ENCODE data around the gene PTTG1IP.

The PTTG1IP gene

GRCh38 chr21:44801468-44802395, 71.8 kb downstream of the PTTG1IP start, which contains the start of gene UBE2G2:
UBE2G2 (minus strand) TSS chr21:44801820; CDS start chr21:44801748, 72 bp downstream.
- DNase-seq = peak; percentile 91
- TF ChIP-seq, protein P1, sequence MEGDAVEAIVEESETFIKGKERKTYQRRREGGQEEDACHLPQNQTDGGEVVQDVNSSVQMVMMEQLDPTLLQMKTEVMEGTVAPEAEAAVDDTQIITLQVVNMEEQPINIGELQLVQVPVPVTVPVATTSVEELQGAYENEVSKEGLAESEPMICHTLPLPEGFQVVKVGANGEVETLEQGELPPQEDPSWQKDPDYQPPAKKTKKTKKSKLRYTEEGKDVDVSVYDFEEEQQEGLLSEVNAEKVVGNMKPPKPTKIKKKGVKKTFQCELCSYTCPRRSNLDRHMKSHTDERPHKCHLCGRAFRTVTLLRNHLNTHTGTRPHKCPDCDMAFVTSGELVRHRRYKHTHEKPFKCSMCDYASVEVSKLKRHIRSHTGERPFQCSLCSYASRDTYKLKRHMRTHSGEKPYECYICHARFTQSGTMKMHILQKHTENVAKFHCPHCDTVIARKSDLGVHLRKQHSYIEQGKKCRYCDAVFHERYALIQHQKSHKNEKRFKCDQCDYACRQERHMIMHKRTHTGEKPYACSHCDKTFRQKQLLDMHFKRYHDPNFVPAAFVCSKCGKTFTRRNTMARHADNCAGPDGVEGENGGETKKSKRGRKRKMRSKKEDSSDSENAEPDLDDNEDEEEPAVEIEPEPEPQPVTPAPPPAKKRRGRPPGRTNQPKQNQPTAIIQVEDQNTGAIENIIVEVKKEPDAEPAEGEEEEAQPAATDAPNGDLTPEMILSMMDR (IDR thresholded peaks at IDR 0.05; ENCODE audit: low read depth, low read length) = no peak
- H3K36me3 ChIP-seq = peaks cover 57% of the 10 kb centered on the region

DNA sequence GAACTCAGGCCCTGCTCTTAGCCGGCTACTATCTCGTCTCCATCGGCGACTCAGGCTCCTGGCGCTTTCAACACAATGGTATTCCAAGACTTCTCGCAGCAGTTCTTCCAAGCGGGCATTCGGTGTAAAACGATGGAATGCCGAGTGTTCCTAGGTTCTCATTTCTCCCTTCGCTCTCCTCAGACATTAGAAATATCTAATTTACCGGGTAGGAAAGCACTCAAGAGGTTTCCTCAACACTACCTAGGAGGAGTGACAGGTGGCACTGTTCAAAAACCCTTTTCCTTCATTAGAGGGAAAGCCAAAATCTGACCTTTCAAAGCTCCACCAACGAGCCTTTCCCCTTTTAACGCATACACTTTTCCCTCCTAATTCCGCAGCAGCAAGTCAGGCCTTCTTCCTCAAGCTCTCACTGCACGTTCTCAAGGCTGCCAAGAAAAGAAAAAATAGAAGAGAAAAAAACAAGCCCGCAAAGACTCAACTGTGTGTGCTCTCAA, 72.5 kb downstream of the PTTG1IP start:
- TF ChIP-seq, protein P1 (IDR thresholded peaks at IDR 0.05; ENCODE audit: low read depth, low read length) = peak; percentile 53
- H3K9me3 ChIP-seq = no peaks in the 10 kb centered on the region
- peaks cover 56% of the 10 kb centered on the region for H3K36me3 ChIP-seq
- no peaks in the 10 kb centered on the region for H3K27me3 ChIP-seq
- H3K4me3 ChIP-seq (ENCODE audit: low read depth, low read length) = peak overlapping the region; percentile 94
- H3K4me1 ChIP-seq = peaks cover 29% of the 10 kb centered on the region
- no peak for DNase-seq

More at GRCh38 chr21:44801468-44802395, 71.8 kb downstream of the PTTG1IP start, which contains the start of gene UBE2G2:
- H3K27me3 ChIP-seq = no peaks in the 10 kb centered on the region
- no peaks in the 10 kb centered on the region for H3K9me3 ChIP-seq
- peaks cover 29% of the 10 kb centered on the region for H3K4me1 ChIP-seq
- H3K4me3 ChIP-seq (ENCODE audit: low read depth, low read length) = peak within 1 kb of the TSS; percentile 94

- DNase-seq = peak; percentile 62
- peaks cover 52% of the 10 kb centered on the region for H3K36me3 ChIP-seq
- H3K4me3 ChIP-seq (ENCODE audit: low read depth, low read length) = peak overlapping the region; percentile 94
- H3K9me3 ChIP-seq = no peaks in the 10 kb centered on the region
- H3K27me3 ChIP-seq = no peaks in the 10 kb centered on the region
- H3K4me1 ChIP-seq = peaks cover 21% of the 10 kb centered on the region
- TF ChIP-seq, protein P1 (IDR thresholded peaks at IDR 0.05; ENCODE audit: low read depth, low read length) = peak; percentile 71
Measured at GRCh38 chr21:44800103-44800502, 73.4 kb downstream of the PTTG1IP start.

DNA sequence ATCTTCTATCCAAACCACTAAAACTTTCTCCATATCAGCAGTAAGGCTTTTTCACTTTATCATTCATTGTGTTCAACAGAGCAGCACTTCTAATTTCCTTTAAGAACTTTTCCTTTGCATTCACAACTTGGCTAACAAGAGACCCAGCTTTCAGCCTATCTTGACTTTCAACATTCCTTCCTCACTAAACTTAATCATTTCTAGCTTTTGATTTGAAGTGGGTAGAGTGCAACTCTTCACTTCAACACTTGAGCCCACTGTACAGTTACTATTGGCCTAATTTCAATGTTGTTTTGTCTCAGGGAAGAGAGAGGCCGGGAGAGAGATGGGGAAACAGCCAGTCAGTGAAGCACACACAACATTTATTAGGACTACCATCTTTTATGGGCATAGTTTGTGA, 73.8 kb downstream of the PTTG1IP start:
- Histone ChIP-seq H3K4me1 (peaks cover 18% of the 10 kb centered on the region), H3K36me3 (peaks cover 50% of the 10 kb centered on the region), H3K9me3 (no peaks in the 10 kb centered on the region), H3K4me3 (ENCODE audit: low read depth, low read length) (peak overlapping the region; percentile 94), H3K27me3 (no peaks in the 10 kb centered on the region)
- TF ChIP-seq, protein P1 (IDR thresholded peaks at IDR 0.05; ENCODE audit: low read depth, low read length) = no peak
- no peak for DNase-seq

Data from BE2C (cell line).